Measurements from ENCODE around the gene MGAT4A.

MGAT4A gene

GRCh38 chr2:98731041-98731893 lies at the start of gene MGAT4A:
TSS of gene MGAT4A (minus strand) at chr2:98731132. CDS start at chr2:98726332, 4,800 bp downstream.
- DNase-seq (ENCODE audit: low read depth): peak; percentile 38

- no peak for DNase-seq (ENCODE audit: low read depth)
These were observed 48.0 kb upstream of the MGAT4A start for GRCh38 chr2:98778741-98779483.

GRCh38 chr2:98778151-98778550 lies 47.2 kb upstream of the MGAT4A start:
- no peak for DNase-seq (ENCODE audit: low read depth)

GRCh38 chr2:98777710-98778109 lies 46.8 kb upstream of the MGAT4A start:
- no peak for DNase-seq (ENCODE audit: low read depth)

- DNase-seq (ENCODE audit: low read depth): no peak
These were observed 46.1 kb upstream of the MGAT4A start for GRCh38 chr2:98777076-98777475.

GRCh38 chr2:98776136-98776535 lies 45.2 kb upstream of the MGAT4A start:
- no peak for DNase-seq (ENCODE audit: low read depth)

- DNase-seq (ENCODE audit: low read depth): no peak
These were observed 44.4 kb upstream of the MGAT4A start for GRCh38 chr2:98775146-98775986.

- DNase-seq (ENCODE audit: low read depth): no peak
These were observed 43.0 kb upstream of the MGAT4A start for GRCh38 chr2:98773907-98774306.

- no peak for DNase-seq (ENCODE audit: low read depth)
These were observed 42.2 kb upstream of the MGAT4A start for GRCh38 chr2:98773169-98773568.

GRCh38 chr2:98772536-98772935 lies 41.6 kb upstream of the MGAT4A start:
- DNase-seq (ENCODE audit: low read depth): no peak

- DNase-seq (ENCODE audit: low read depth): no peak
These were observed 41.0 kb upstream of the MGAT4A start for GRCh38 chr2:98771721-98772524.

GRCh38 chr2:98771264-98771663 lies 40.3 kb upstream of the MGAT4A start:
- no peak for DNase-seq (ENCODE audit: low read depth)

GRCh38 chr2:98769784-98770183 lies 38.9 kb upstream of the MGAT4A start:
- no peak for DNase-seq (ENCODE audit: low read depth)

- no peak for DNase-seq (ENCODE audit: low read depth)
These were observed 38.2 kb upstream of the MGAT4A start for GRCh38 chr2:98769114-98769476.

- no peak for DNase-seq (ENCODE audit: low read depth)
These were observed 37.6 kb upstream of the MGAT4A start for GRCh38 chr2:98768384-98769113.

GRCh38 chr2:98764499-98764898 lies 33.6 kb upstream of the MGAT4A start:
- DNase-seq (ENCODE audit: low read depth): no peak

GRCh38 chr2:98763209-98763951 lies 32.4 kb upstream of the MGAT4A start:
- no peak for DNase-seq (ENCODE audit: low read depth)

- DNase-seq (ENCODE audit: low read depth): no peak
These were observed 31.0 kb upstream of the MGAT4A start for GRCh38 chr2:98761909-98762308.

GRCh38 chr2:98761267-98761781 lies 30.4 kb upstream of the MGAT4A start:
- no peak for DNase-seq (ENCODE audit: low read depth)

Data from stimulated activated CD8-positive, alpha-beta memory T cell treated with anti-CD3 and anti-CD28 coated beads, Interleukin-15, amount 100 ng/mL, for 1 hour (primary cell).